GM19397 (cell line): Measurements from ENCODE around the gene DEFB113.
A peak's percentile ranks its signal among the peaks of the same experiment; 100 is the strongest.
"Not testable (repeated sequence)": the region's sequence is repeated elsewhere in the genome, so short reads cannot be mapped to it uniquely, and the experiment has no call there.

Experiments
- ATAC-seq: cut with Tn5 transposase; IDR thresholded peaks from one replicate; pipeline ENCODE4 v1.9.1; 2021; ENCODE audit warnings: mild to moderate bottlenecking, moderate library complexity; ENCODE audit not compliant: unreplicated experiment

The DEFB113 gene

GRCh38 chr6:49969605-49970004 is at the start of gene DEFB113:
Gene DEFB113 (minus strand): TSS chr6:49969625. CDS start chr6:49969625, 0 bp downstream.
- ATAC-seq = no peak

GRCh38 chr6:50007819-50008218 is 38.4 kb upstream of the DEFB113 start:
- no peak for ATAC-seq

GRCh38 chr6:50003139-50003538 is 33.7 kb upstream of the DEFB113 start:
- no peak for ATAC-seq

GRCh38 chr6:49995278-49995677 is 25.9 kb upstream of the DEFB113 start:
- no peak for ATAC-seq

GRCh38 chr6:49988900-49989299 is 19.5 kb upstream of the DEFB113 start:
- no peak for ATAC-seq

GRCh38 chr6:49987749-49988148 is 18.3 kb upstream of the DEFB113 start:
- no peak for ATAC-seq

- no peak for ATAC-seq
Observed at GRCh38 chr6:49986551-49986950, 17.1 kb upstream of the DEFB113 start.

GRCh38 chr6:49982046-49982445 is 12.6 kb upstream of the DEFB113 start:
- ATAC-seq = no peak

- ATAC-seq = no peak
Observed at GRCh38 chr6:49980898-49981297, 11.5 kb upstream of the DEFB113 start.

GRCh38 chr6:49979584-49979983 is 10.2 kb upstream of the DEFB113 start:
- peak; percentile 35 for ATAC-seq

GRCh38 chr6:49978332-49979226 is 9.2 kb upstream of the DEFB113 start:
- peak; percentile 51 for ATAC-seq

GRCh38 chr6:49966823-49967222 is 2.6 kb downstream of the DEFB113 start:
- no peak for ATAC-seq

- no peak for ATAC-seq
Observed at GRCh38 chr6:49966334-49966733, 3.1 kb downstream of the DEFB113 start.

- ATAC-seq = no peak
Observed at GRCh38 chr6:49964064-49964463, 5.4 kb downstream of the DEFB113 start, which contains the start of gene DEFB114. Gene DEFB114 (minus strand): TSS chr6:49964164. CDS start chr6:49964105, 59 bp downstream.

GRCh38 chr6:49958180-49958579 is 11.2 kb downstream of the DEFB113 start:
- no peak for ATAC-seq

- no peak for ATAC-seq
Observed at GRCh38 chr6:49955847-49956246, 13.6 kb downstream of the DEFB113 start.

GRCh38 chr6:49951926-49952325 is 17.5 kb downstream of the DEFB113 start:
- ATAC-seq = no peak

GRCh38 chr6:49950415-49950751 is 19.0 kb downstream of the DEFB113 start:
- ATAC-seq = no peak

- no peak for ATAC-seq
Observed at GRCh38 chr6:49949062-49949461, 20.4 kb downstream of the DEFB113 start.

- no peak for ATAC-seq
Observed at GRCh38 chr6:49946835-49947234, 22.6 kb downstream of the DEFB113 start.

- not testable (repeated sequence) for ATAC-seq
Observed at GRCh38 chr6:49944068-49944467, 25.4 kb downstream of the DEFB113 start.

- no peak for ATAC-seq
Observed at GRCh38 chr6:49939993-49940498, 29.4 kb downstream of the DEFB113 start.
